GM23338 (cell line): ENCODE measurements around the gene ACSM2B.
"Not testable (repeated sequence)": the region's sequence is repeated elsewhere in the genome, so short reads cannot be mapped to it uniquely, and the experiment has no call there.

Experiments
- POLR2AphosphoS5 ChIP-seq: IDR thresholded peaks from 2 replicates; pipeline ENCODE4 v1.6.1; 2016; ENCODE audit warnings: antibody characterized with exemption, low read depth
- TF ChIP-seq, protein P1 (sequence below), 2 experiments: fragments of 200-600 bp in 1 of 2; sonication (generic) in 1 of 2; conservative IDR thresholded peaks; 2 replicates each; pipeline versions ENCODE4 v1.5.1 to v1.6.1; 2016 to 2017; ENCODE audit warnings: antibody characterized with exemption in 2 of 2, low read depth in 2 of 2, mild to moderate bottlenecking in 2 of 2, moderate library complexity in 1 of 2
- TF ChIP-seq, protein P2 (sequence below): IDR thresholded peaks from one replicate; pipeline ENCODE4 v1.6.1; 2018; ENCODE audit warnings: antibody characterized with exemption; ENCODE audit not compliant: unreplicated experiment

DNA sequence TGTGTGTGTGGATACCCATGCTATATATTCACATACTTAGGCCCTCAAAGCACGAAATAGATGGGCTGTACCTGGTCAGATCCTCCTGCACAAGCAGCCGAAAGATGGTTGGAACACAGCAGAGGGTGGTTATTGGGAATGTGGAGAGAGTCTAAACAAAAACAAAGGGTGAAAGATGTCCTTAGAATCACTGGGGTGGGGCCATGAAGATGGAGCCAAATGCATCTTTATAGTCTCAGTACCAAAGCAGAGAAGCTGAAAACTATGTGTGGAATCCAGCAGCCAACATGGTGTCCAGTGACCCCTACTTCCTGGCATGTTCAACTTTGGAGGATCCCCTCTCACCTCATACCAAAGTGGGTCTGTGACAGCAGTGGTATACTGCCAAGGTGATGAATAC, 19.5 kb upstream of the ACSM2B start:
- TF ChIP-seq, protein P1, sequence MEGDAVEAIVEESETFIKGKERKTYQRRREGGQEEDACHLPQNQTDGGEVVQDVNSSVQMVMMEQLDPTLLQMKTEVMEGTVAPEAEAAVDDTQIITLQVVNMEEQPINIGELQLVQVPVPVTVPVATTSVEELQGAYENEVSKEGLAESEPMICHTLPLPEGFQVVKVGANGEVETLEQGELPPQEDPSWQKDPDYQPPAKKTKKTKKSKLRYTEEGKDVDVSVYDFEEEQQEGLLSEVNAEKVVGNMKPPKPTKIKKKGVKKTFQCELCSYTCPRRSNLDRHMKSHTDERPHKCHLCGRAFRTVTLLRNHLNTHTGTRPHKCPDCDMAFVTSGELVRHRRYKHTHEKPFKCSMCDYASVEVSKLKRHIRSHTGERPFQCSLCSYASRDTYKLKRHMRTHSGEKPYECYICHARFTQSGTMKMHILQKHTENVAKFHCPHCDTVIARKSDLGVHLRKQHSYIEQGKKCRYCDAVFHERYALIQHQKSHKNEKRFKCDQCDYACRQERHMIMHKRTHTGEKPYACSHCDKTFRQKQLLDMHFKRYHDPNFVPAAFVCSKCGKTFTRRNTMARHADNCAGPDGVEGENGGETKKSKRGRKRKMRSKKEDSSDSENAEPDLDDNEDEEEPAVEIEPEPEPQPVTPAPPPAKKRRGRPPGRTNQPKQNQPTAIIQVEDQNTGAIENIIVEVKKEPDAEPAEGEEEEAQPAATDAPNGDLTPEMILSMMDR (conservative IDR thresholded peaks at IDR 0.05; ENCODE audit: low read depth in 2 of 2) = not testable (repeated sequence)
- TF ChIP-seq, protein P2, sequence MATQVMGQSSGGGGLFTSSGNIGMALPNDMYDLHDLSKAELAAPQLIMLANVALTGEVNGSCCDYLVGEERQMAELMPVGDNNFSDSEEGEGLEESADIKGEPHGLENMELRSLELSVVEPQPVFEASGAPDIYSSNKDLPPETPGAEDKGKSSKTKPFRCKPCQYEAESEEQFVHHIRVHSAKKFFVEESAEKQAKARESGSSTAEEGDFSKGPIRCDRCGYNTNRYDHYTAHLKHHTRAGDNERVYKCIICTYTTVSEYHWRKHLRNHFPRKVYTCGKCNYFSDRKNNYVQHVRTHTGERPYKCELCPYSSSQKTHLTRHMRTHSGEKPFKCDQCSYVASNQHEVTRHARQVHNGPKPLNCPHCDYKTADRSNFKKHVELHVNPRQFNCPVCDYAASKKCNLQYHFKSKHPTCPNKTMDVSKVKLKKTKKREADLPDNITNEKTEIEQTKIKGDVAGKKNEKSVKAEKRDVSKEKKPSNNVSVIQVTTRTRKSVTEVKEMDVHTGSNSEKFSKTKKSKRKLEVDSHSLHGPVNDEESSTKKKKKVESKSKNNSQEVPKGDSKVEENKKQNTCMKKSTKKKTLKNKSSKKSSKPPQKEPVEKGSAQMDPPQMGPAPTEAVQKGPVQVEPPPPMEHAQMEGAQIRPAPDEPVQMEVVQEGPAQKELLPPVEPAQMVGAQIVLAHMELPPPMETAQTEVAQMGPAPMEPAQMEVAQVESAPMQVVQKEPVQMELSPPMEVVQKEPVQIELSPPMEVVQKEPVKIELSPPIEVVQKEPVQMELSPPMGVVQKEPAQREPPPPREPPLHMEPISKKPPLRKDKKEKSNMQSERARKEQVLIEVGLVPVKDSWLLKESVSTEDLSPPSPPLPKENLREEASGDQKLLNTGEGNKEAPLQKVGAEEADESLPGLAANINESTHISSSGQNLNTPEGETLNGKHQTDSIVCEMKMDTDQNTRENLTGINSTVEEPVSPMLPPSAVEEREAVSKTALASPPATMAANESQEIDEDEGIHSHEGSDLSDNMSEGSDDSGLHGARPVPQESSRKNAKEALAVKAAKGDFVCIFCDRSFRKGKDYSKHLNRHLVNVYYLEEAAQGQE = not testable (repeated sequence)
- not testable (repeated sequence) for TF ChIP-seq POLR2AphosphoS5
